H9 (cell line): ENCODE measurements around the gene WNT3. TPM values are rescaled to one million over a fixed set of nuclear protein-coding genes. Genes with fewer than 3 reads are reported as not detected.

Experiments
- DNase-seq: peaks from one replicate; pipeline ENCODE4 v3.0.0-alpha.2; 2017
- H2AFZ ChIP-seq: one replicate; pipeline ENCODE4 v1.6.1; 2013; ENCODE audit warnings: mild to moderate bottlenecking, low read length, control low read depth, moderate library complexity
- H2AK5ac ChIP-seq: 2 replicates; pipeline ENCODE4 v1.6.1; 2013; ENCODE audit warnings: low read length, control low read depth, mixed read lengths; ENCODE audit not compliant: insufficient read length
- H2BK120ac ChIP-seq: one replicate; pipeline ENCODE4 v1.6.1; 2013; ENCODE audit warnings: low read depth, mild to moderate bottlenecking, low read length, control low read depth, inconsistent platforms; ENCODE audit not compliant: poor library complexity, severe bottlenecking
- H2BK12ac ChIP-seq: 2 replicates; pipeline ENCODE4 v1.6.1; 2013; ENCODE audit warnings: low read length, control low read depth, mixed read lengths, low read depth; ENCODE audit not compliant: insufficient read length
- H2BK15ac ChIP-seq: 2 replicates; pipeline ENCODE4 v1.6.1; 2013; ENCODE audit warnings: low read depth, low read length, control low read depth
- H2BK20ac ChIP-seq: one replicate; pipeline ENCODE4 v1.6.1; 2013; ENCODE audit warnings: low read depth, mild to moderate bottlenecking, low read length, control low read depth, inconsistent platforms; ENCODE audit not compliant: poor library complexity, severe bottlenecking
- H2BK5ac ChIP-seq: 2 replicates; pipeline ENCODE4 v1.6.1; 2013; ENCODE audit warnings: low read length, control low read depth, mixed read lengths; ENCODE audit not compliant: insufficient read length
- H3K14ac ChIP-seq: 2 replicates; pipeline ENCODE4 v1.6.1; 2013; ENCODE audit warnings: low read length, control low read depth; ENCODE audit not compliant: insufficient read depth
- H3K18ac ChIP-seq: 2 replicates; pipeline ENCODE4 v1.6.1; 2013; ENCODE audit warnings: low read depth, mild to moderate bottlenecking, mixed read lengths, low read length, control low read depth; ENCODE audit not compliant: insufficient read length
- H3K23ac ChIP-seq: 2 replicates; pipeline ENCODE4 v1.6.1; 2013; ENCODE audit warnings: low read length, control low read depth, mixed read lengths, low read depth; ENCODE audit not compliant: insufficient read length
- H3K23me2 ChIP-seq: 2 replicates; pipeline ENCODE4 v1.6.1; 2013; ENCODE audit warnings: low read depth, mild to moderate bottlenecking, mixed read lengths, low read length, control low read depth; ENCODE audit not compliant: insufficient read length, poor library complexity, severe bottlenecking
- H3K27ac ChIP-seq: 2 replicates; pipeline ENCODE4 v1.5.1; 2013; ENCODE audit warnings: low read length, control low read depth, mixed read lengths, low read depth; ENCODE audit not compliant: insufficient read length
- H3K27me3 ChIP-seq: 2 replicates; pipeline ENCODE4 v1.6.1; 2013; ENCODE audit warnings: low read length, control low read depth, inconsistent platforms; ENCODE audit not compliant: insufficient read depth
- H3K4ac ChIP-seq: 2 replicates; pipeline ENCODE4 v1.6.1; 2013; ENCODE audit warnings: low read depth, mild to moderate bottlenecking, control low read depth, inconsistent platforms, low read length, moderate library complexity
- H3K4me1 ChIP-seq: 2 replicates; pipeline ENCODE4 v1.6.1; 2013; ENCODE audit warnings: low read length, control low read depth, inconsistent platforms; ENCODE audit not compliant: insufficient read depth
- H3K4me2 ChIP-seq: 2 replicates; pipeline ENCODE4 v1.6.1; 2013; ENCODE audit warnings: low read length, control low read depth, mixed read lengths; ENCODE audit not compliant: insufficient read length, insufficient read depth
- H3K56ac ChIP-seq: 2 replicates; pipeline ENCODE4 v1.6.1; 2013; ENCODE audit warnings: low read depth, mild to moderate bottlenecking, mixed read lengths, low read length, control low read depth; ENCODE audit not compliant: insufficient read length
- H3K79me1 ChIP-seq: 2 replicates; pipeline ENCODE4 v1.6.1; 2013; ENCODE audit warnings: low read depth, mild to moderate bottlenecking, moderate library complexity, low read length, control low read depth, inconsistent platforms; ENCODE audit not compliant: insufficient read depth, poor library complexity, severe bottlenecking
- H3K79me2 ChIP-seq: 2 replicates; pipeline ENCODE4 v1.6.1; 2013; ENCODE audit warnings: low read length, control low read depth, inconsistent platforms; ENCODE audit not compliant: insufficient read depth
- H3K9ac ChIP-seq: 2 replicates; pipeline ENCODE4 v1.6.1; 2013; ENCODE audit warnings: low read length, control low read depth, mixed read lengths; ENCODE audit not compliant: insufficient read length; ENCODE audit errors: extremely low read depth
- H3K9me3 ChIP-seq: one replicate; pipeline ENCODE4 v1.6.1; 2013; ENCODE audit warnings: low read depth, low read length, inconsistent platforms; ENCODE audit not compliant: control insufficient read depth
- H3T11ph ChIP-seq: one replicate; pipeline ENCODE4 v1.6.1; 2013; ENCODE audit warnings: mild to moderate bottlenecking, low read length, control low read depth, inconsistent platforms
- H4K20me1 ChIP-seq: one replicate; pipeline ENCODE4 v1.6.1; 2013; ENCODE audit not compliant: control insufficient read depth, insufficient read length, insufficient read depth
- H4K5ac ChIP-seq: 2 replicates; pipeline ENCODE4 v1.6.1; 2013; ENCODE audit warnings: low read depth, mild to moderate bottlenecking, mixed read lengths, low read length, control low read depth; ENCODE audit not compliant: insufficient read length
- H4K8ac ChIP-seq: replicated peaks from 2 replicates; pipeline ENCODE4 v1.6.1; 2013; ENCODE audit warnings: low read length, control low read depth, mixed read lengths, low read depth; ENCODE audit not compliant: insufficient read length
- H4K91ac ChIP-seq: 2 replicates; pipeline ENCODE4 v1.6.1; 2013; ENCODE audit warnings: low read depth, mild to moderate bottlenecking, moderate library complexity, mixed read lengths, low read length, control low read depth; ENCODE audit not compliant: insufficient read length
- H3K27ac Mint-ChIP-seq, 3 experiments: 2 replicates in 2 of 3; 3 replicates in 1 of 3; pipeline ENCODE4 v1.8.0; 2020 to 2021; ENCODE audit warnings: mixed read lengths in 3 of 3, mild to moderate bottlenecking in 1 of 3, moderate library complexity in 1 of 3
- H3K27me3 Mint-ChIP-seq: 2 replicates; pipeline ENCODE4 v1.8.0; 2021; ENCODE audit warnings: low read depth, mild to moderate bottlenecking, moderate library complexity, mixed read lengths
- H3K36me3 Mint-ChIP-seq, 3 experiments: 2 replicates in 2 of 3; 3 replicates in 1 of 3; pipeline ENCODE4 v1.8.0; 2020 to 2021; ENCODE audit warnings: low read depth in 3 of 3, mixed read lengths in 3 of 3; ENCODE audit not compliant: insufficient read depth in 1 of 3
- H3K4me1 Mint-ChIP-seq, 2 experiments: 2 replicates each; pipeline ENCODE4 v1.8.0; 2020; ENCODE audit warnings: mixed read lengths in 2 of 2
- H3K4me3 Mint-ChIP-seq, 2 experiments: 2 replicates in 1 of 2; 3 replicates in 1 of 2; pipeline ENCODE4 v1.8.0; 2020 to 2021; ENCODE audit warnings: mild to moderate bottlenecking in 2 of 2, mixed read lengths in 2 of 2, moderate library complexity in 1 of 2
- H3K9me3 Mint-ChIP-seq, 2 experiments: 2 replicates in 1 of 2; 3 replicates in 1 of 2; pipeline ENCODE4 v1.8.0; 2020; ENCODE audit warnings: mild to moderate bottlenecking in 2 of 2, mixed read lengths in 2 of 2, moderate library complexity in 1 of 2
- WGBS: extraction: QIAGEN DNeasy Blood & Tissue Kit; methylation state at CpG from one replicate; pipeline ENCODE4 v1.1.7; 2013; ENCODE audit warnings: missing lambda C conversion rate, low lambda C conversion rate, mixed read lengths; ENCODE audit not compliant: insufficient read length; ENCODE audit errors: extremely low coverage; 5-methylcytosine and 5-hydroxymethylcytosine counted together
- total RNA-seq: library from RNA; stranded (reverse); gene quantifications from 2 replicates; pipeline ENCODE4 v1.2.1, GENCODE V29; 2021
- TF ChIP-seq, protein P1 (sequence below): fragments of 200-600 bp; sonication (generic); conservative IDR thresholded peaks from 3 replicates; pipeline ENCODE4 v1.8.0; 2021; ENCODE audit warnings: antibody characterized with exemption, mild to moderate bottlenecking

Gene WNT3
- total RNA-seq, 1 experiment from 2014 or later = 22.4 TPM

DNA sequence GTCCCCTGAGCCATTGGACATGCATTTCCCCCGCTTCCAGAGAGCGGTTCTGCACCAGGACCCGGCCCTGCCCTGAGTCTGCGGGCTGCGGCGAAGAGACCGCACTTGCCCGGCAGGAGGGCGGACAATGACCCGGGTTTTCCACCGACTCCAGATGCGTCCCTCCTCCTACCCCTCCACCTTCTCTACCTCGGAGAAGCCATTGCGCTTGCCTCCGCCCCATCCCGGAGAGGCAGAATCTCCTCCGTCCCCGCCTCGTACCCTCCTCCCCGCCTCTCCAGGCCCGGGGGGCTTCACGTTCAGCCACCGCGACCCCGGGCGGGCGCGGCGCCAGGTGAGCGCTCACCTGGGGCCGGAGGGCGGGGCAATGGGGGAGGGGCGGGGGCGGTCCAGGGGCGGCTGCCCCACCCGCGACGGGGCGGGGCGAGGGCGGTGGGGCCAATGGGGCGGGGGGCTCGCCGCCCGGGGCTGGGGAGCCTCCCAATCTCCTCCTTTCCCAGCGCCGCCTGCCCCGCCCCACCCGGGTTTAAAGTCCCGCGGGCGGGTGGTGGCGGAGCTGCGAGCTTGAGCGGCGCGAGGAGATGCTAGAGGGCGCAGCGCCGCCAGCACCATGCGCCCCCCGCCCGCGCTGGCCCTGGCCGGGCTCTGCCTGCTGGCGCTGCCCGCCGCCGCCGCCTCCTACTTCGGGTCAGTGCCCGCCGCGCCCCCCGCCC lies 32.7 kb upstream of the WNT3 start, which contains the start of gene WNT9B:
TSS of gene WNT9B (plus strand) at position 555 of the 713 bp plus-strand sequence. CDS start at position 611, 56 bp downstream.
- no peak within 1 kb of the TSS for H3K23ac ChIP-seq
- no peaks in the 10 kb centered on the region; a peak in 2 of 5 replicates for H3K9me3 Mint-ChIP-seq
- whole genome bisulfite sequencing = no CpG with 5 or more reads among the region's 75 CpGs
- no peak within 1 kb of the TSS for H3K4ac ChIP-seq
- H2BK20ac ChIP-seq = no peak within 1 kb of the TSS
- no peak within 1 kb of the TSS for H2AFZ ChIP-seq
- H3K27me3 ChIP-seq = peaks cover 20% of the 10 kb centered on the region; the same call in 1 of the 2 replicates
- H4K8ac ChIP-seq = no peak within 1 kb of the TSS
- H3T11ph ChIP-seq = no peak within 1 kb of the TSS
- H3K4me1 Mint-ChIP-seq = peaks cover 20 to 23% of the 10 kb centered on the region in 2 experiments
- no peak within 1 kb of the TSS for H3K27ac ChIP-seq
- peaks cover 11% of the 10 kb centered on the region for H3K23me2 ChIP-seq
- no peak within 1 kb of the TSS for H2BK120ac ChIP-seq
- no peaks in the 10 kb centered on the region for H3K36me3 Mint-ChIP-seq
- no peak within 1 kb of the TSS for H2BK12ac ChIP-seq
- H4K5ac ChIP-seq = no peak within 1 kb of the TSS
- peak within 1 kb of the TSS; percentile 9 for H3K9ac ChIP-seq
- H3K56ac ChIP-seq = no peak within 1 kb of the TSS
- no peak within 1 kb of the TSS for H4K91ac ChIP-seq
- H3K27ac Mint-ChIP-seq = no peak within 1 kb of the TSS
- H3K9me3 ChIP-seq = no peaks in the 10 kb centered on the region
- H4K20me1 ChIP-seq = no peaks in the 10 kb centered on the region
- peak; percentile 93 for DNase-seq
- H2AK5ac ChIP-seq = no peak within 1 kb of the TSS
- H3K14ac ChIP-seq = peak within 1 kb of the TSS; percentile 24; the same call in 1 of the 2 replicates
- no peak within 1 kb of the TSS; the same call in 1 of the 2 replicates for H2BK15ac ChIP-seq
- no peaks in the 10 kb centered on the region for H3K79me1 ChIP-seq
- TF ChIP-seq, protein P1, sequence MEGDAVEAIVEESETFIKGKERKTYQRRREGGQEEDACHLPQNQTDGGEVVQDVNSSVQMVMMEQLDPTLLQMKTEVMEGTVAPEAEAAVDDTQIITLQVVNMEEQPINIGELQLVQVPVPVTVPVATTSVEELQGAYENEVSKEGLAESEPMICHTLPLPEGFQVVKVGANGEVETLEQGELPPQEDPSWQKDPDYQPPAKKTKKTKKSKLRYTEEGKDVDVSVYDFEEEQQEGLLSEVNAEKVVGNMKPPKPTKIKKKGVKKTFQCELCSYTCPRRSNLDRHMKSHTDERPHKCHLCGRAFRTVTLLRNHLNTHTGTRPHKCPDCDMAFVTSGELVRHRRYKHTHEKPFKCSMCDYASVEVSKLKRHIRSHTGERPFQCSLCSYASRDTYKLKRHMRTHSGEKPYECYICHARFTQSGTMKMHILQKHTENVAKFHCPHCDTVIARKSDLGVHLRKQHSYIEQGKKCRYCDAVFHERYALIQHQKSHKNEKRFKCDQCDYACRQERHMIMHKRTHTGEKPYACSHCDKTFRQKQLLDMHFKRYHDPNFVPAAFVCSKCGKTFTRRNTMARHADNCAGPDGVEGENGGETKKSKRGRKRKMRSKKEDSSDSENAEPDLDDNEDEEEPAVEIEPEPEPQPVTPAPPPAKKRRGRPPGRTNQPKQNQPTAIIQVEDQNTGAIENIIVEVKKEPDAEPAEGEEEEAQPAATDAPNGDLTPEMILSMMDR = peak; percentile 24; the same call in 1 of the 3 replicates
- H3K18ac ChIP-seq = peak within 1 kb of the TSS; percentile 48
- peak within 1 kb of the TSS; percentile 87 for H3K4me2 ChIP-seq
- H3K79me2 ChIP-seq = no peaks in the 10 kb centered on the region
- peaks cover 81% of the 10 kb centered on the region for H3K27me3 Mint-ChIP-seq
- H3K4me3 Mint-ChIP-seq = peak within 1 kb of the TSS; percentile 73 to 92
- no peaks in the 10 kb centered on the region; the same call in 1 of the 2 replicates for H3K4me1 ChIP-seq
- H2BK5ac ChIP-seq = no peak within 1 kb of the TSS
